Fibroblast of lung (primary cell): Measurements from ENCODE around the gene HSF4.

ENCODE experiments used
- CTCF ChIP-seq, 2 donors: IDR thresholded peaks in 1 of 2; conservative IDR thresholded peaks in 1 of 2; 1 replicate in 1 of 2; 2 replicates in 1 of 2; pipeline ENCODE4 v1.5.1; 2011 to 2012; ENCODE audit warnings: low read length in 2 of 2, control low read depth in 1 of 2, inconsistent platforms in 1 of 2, low read depth in 1 of 2, mild to moderate bottlenecking in 1 of 2
- EZH2 ChIP-seq: IDR thresholded peaks from 2 replicates; pipeline ENCODE4 v1.5.1; 2012; ENCODE audit warnings: low read length, control low read depth, mild to moderate bottlenecking; ENCODE audit errors: missing control alignments

GRCh38 chr16:67156143-67156844, 8.3 kb upstream of the HSF4 start:
- TF ChIP-seq CTCF (conservative IDR thresholded peaks at IDR 0.05 in 1 of 2, IDR thresholded peaks at IDR 0.05 in 1 of 2; ENCODE audit: low read depth in 1 of 2, low read length in 2 of 2) (no peak), EZH2 (no peak)
